GM12864 (cell line): ENCODE data around the gene DGKI.

ENCODE experiments used
- DNase-seq: peaks from one replicate; pipeline ENCODE4 v3.0.0-alpha.2; 2011; ENCODE audit warnings: low read depth
- H3K4me3 ChIP-seq: 2 replicates; pipeline ENCODE4 v1.5.1; 2011; ENCODE audit warnings: mild to moderate bottlenecking, low read depth, low read length, control low read depth
- CTCF ChIP-seq: IDR thresholded peaks from 2 replicates; pipeline ENCODE4 v1.5.1; 2011; ENCODE audit warnings: low read depth, mild to moderate bottlenecking, moderate library complexity, low read length, control low read depth, inconsistent platforms; ENCODE audit errors: missing control alignments

DGKI gene

GRCh38 chr7:137771273-137771672, 75.5 kb downstream of the DGKI start:
- DNase-seq: no peak
- no peak for TF ChIP-seq CTCF
- no peak overlapping the region for H3K4me3 ChIP-seq

GRCh38 chr7:137768366-137768765, 78.4 kb downstream of the DGKI start:
- no peak for DNase-seq
- no peak for TF ChIP-seq CTCF
- no peak overlapping the region for H3K4me3 ChIP-seq

- H3K4me3 ChIP-seq: no peak overlapping the region
- TF ChIP-seq CTCF: no peak
- no peak for DNase-seq
These were observed 84.4 kb downstream of the DGKI start for GRCh38 chr7:137762334-137762733.

GRCh38 chr7:137760111-137760510, 86.7 kb downstream of the DGKI start:
- TF ChIP-seq CTCF: no peak
- no peak overlapping the region for H3K4me3 ChIP-seq
- no peak for DNase-seq

- no peak for TF ChIP-seq CTCF
- H3K4me3 ChIP-seq: no peak overlapping the region
- DNase-seq: no peak
These were observed 89.4 kb downstream of the DGKI start for GRCh38 chr7:137757146-137757925.

- TF ChIP-seq CTCF: no peak
- DNase-seq: no peak
These were observed 90.7 kb downstream of the DGKI start for GRCh38 chr7:137755846-137756651.

More at GRCh38 chr7:137755846-137756651, 90.7 kb downstream of the DGKI start:
- no peak overlapping the region for H3K4me3 ChIP-seq
